BE2C (cell line): Measurements from ENCODE around the gene GNLY.
"Not testable (repeated sequence)": the region's sequence is repeated elsewhere in the genome, so short reads cannot be mapped to it uniquely, and the experiment has no call there.

Experiments
- DNase-seq: peaks from one replicate; pipeline ENCODE4 v3.0.0-alpha.2; 2020
- H3K27me3 ChIP-seq: fragments of 250-450 bp; sonication (Bioruptor Pico); 2 replicates; pipeline ENCODE4 v1.5.1; 2020; ENCODE audit warnings: mild to moderate bottlenecking
- H3K36me3 ChIP-seq: fragments of 250-450 bp; sonication (Bioruptor Pico); 2 replicates; pipeline ENCODE4 v1.5.1; 2020; ENCODE audit warnings: mild to moderate bottlenecking
- H3K4me1 ChIP-seq: fragments of 250-450 bp; sonication (Bioruptor Pico); 2 replicates; pipeline ENCODE4 v1.5.1; 2020
- H3K4me3 ChIP-seq: 2 replicates; pipeline ENCODE4 v1.5.1; 2011; ENCODE audit warnings: low read depth, low read length
- H3K9me3 ChIP-seq: fragments of 250-450 bp; sonication (Bioruptor Pico); 2 replicates; pipeline ENCODE4 v1.5.1; 2020
- CTCF ChIP-seq: IDR thresholded peaks from 2 replicates; pipeline ENCODE4 v1.5.1; 2012; ENCODE audit warnings: mild to moderate bottlenecking, low read depth, low read length

GNLY gene

GRCh38 chr2:85668009-85668856, 25.9 kb upstream of the GNLY start, which contains the start of gene SFTPB:
Gene SFTPB, minus strand, starts transcription at chr2:85668199. Its CDS starts 16 bp downstream, at chr2:85668183.
- H3K4me1 ChIP-seq: no peaks in the 10 kb centered on the region
- no peaks in the 10 kb centered on the region for H3K27me3 ChIP-seq
- H3K9me3 ChIP-seq: no peaks in the 10 kb centered on the region
- DNase-seq: no peak
- H3K36me3 ChIP-seq: no peaks in the 10 kb centered on the region
- no peak within 1 kb of the TSS for H3K4me3 ChIP-seq
- no peak for TF ChIP-seq CTCF

- no peak for DNase-seq
- no peaks in the 10 kb centered on the region for H3K4me1 ChIP-seq
- H3K9me3 ChIP-seq: no peaks in the 10 kb centered on the region
- no peaks in the 10 kb centered on the region for H3K36me3 ChIP-seq
- TF ChIP-seq CTCF: no peak
- no peak overlapping the region for H3K4me3 ChIP-seq
- H3K27me3 ChIP-seq: no peaks in the 10 kb centered on the region
These were observed 25.4 kb upstream of the GNLY start for GRCh38 chr2:85668857-85669142.

- H3K27me3 ChIP-seq: no peaks in the 10 kb centered on the region
- no peak for DNase-seq
- TF ChIP-seq CTCF: no peak
- H3K4me3 ChIP-seq: no peak overlapping the region
- no peaks in the 10 kb centered on the region for H3K36me3 ChIP-seq
- H3K4me1 ChIP-seq: no peaks in the 10 kb centered on the region
- no peaks in the 10 kb centered on the region for H3K9me3 ChIP-seq
These were observed 24.6 kb upstream of the GNLY start for GRCh38 chr2:85669549-85669948.

GRCh38 chr2:85670416-85670815, 23.7 kb upstream of the GNLY start:
- H3K4me1 ChIP-seq, DNase-seq, H3K4me3 ChIP-seq, H3K36me3 ChIP-seq, H3K27me3 ChIP-seq, H3K9me3 ChIP-seq: not testable (repeated sequence)

- TF ChIP-seq CTCF: no peak
- H3K36me3 ChIP-seq: no peaks in the 10 kb centered on the region
- H3K4me3 ChIP-seq: no peak overlapping the region
- no peaks in the 10 kb centered on the region for H3K4me1 ChIP-seq
- no peaks in the 10 kb centered on the region for H3K9me3 ChIP-seq
- H3K27me3 ChIP-seq: no peaks in the 10 kb centered on the region
- DNase-seq: no peak
These were observed 21.7 kb upstream of the GNLY start for GRCh38 chr2:85672456-85672855.

- Histone ChIP-seq H3K36me3 (no peaks in the 10 kb centered on the region), H3K27me3 (no peaks in the 10 kb centered on the region), H3K4me1 (no peaks in the 10 kb centered on the region), H3K4me3 (no peak overlapping the region), H3K9me3 (no peaks in the 10 kb centered on the region)
- DNase-seq: no peak
- TF ChIP-seq CTCF: no peak
These were observed 20.3 kb upstream of the GNLY start for GRCh38 chr2:85673716-85674375.
